HUDEP-2 (cell line): ENCODE data around the gene MLPH.

Experiments
- DNase-seq, 76 experiments: peaks; one replicate each; lab custom pipeline; 2025; ENCODE audit not compliant: unreplicated experiment in 76 of 76; lab: John Stamatoyannopoulos, UW

Gene MLPH

DNA sequence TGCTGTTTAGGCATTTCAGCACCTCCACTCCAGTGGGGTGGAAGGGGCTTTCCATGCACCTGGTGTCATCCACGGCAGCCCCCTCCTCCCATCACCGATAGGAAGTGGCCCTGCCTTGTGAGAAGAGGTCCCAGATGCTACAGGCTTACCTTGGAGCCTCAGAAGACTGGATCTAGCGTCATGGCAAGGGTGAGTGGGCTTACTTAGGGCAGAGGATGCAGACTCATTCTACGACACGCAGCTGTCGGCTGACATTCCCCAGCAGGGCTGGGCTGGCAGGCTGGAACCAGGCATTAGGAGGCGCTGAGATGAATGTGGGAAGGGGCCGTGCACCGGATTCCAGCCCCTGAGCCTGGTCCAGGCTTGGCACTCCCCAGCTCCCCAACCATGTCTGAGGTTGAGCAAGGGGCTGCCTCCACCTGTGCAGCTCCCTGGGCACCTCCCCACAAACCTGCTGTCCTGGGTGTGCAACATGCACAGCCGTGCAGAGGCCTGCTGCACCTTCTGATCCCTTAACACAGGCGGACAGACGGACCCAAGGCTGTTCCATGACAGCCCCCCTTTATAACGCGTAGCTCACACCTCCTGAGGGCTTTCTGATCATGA lies 77.6 kb downstream of the MLPH start:
- DNase-seq, result no peak

DNA sequence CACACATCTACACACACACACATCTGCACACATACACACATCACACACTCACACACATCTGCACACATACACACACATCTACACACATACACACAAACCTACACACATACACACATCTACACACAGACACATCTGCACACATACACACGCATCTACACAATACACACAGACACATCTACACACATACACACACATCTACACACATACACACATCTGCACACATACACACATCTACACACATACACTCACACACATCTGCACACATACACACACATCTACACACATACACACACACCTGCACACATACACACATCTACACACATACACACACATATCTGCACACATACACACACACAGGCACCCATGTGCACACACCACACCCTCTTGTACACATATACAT lies 78.9 kb downstream of the MLPH start:
- no peak for DNase-seq

DNA sequence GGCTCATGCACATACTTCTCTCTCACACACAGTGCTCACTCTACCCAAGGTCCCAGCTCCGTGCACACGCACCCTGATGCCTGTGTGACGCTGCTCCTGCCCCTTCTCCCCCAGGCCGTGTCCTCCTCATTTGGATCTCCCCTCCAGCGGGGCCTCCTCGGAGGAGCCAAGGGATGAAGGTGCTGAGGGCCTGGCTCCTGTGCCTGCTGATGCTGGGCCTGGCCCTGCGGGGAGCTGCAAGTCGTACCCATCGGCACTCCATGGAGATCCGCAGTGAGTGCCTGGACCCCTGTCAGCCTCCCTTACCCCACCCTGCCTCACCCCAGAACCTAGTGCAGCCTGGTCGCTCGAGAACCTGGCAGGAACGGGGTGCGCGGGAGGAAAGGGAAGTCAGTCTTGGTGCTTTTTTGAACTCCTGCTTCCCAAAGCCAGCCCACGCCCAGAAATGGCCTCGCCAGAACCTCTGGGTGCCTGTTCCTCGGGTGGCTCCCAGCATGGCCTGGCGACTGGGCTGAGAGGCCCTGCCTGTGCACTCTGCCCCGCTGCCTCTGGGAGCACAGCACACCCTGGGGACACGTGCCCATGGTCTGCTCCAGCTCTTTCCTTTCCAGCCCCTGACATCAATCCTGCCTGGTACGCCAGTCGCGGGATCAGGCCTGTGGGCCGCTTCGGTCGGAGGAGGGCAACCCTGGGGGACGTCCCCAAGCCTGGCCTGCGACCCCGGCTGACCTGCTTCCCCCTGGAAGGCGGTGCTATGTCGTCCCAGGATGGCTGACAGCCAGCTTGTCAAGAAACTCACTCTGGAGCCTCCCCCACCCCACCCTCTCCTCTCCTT lies 79.6 kb downstream of the MLPH start, which contains the start of gene PRLH:
TSS of gene PRLH (plus strand) at position 174 of the 835 bp plus-strand sequence. CDS start at position 174, 0 bp downstream.
- no peak for DNase-seq

DNA sequence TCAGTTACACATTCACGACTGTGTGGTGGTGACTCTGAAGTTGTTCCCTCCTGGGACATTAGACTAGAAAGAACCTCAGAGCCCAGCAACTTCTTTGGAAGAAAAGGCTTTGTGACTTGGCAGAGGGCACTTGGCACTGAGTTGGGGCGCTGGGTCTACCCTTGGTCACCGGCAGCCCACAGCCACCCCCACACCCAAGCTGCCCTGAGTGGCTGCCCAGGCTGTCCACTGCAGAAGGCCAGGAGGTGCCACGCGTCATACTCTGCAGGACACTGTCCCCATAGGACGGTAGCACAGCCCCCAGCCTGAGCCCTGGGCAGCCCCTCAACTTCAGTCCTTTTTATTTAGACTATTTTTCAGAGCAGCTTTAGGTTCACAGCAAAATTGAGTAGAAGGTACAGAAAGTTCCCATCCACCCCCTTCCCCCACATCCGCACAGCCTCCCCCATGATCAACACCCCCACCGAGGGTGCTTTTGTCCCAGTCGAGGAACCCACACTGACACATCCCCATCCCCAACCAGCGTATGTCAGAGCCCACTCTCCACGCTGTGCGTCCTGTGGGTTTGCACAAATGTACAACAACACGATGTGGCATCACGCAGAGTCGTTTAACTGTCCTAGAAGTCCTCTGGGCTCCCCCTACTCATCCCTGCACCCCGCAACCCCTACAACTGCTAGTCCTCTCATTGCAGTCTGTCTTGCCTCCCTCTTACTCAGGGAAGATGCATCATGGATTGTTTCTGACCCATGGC lies 80.4 kb downstream of the MLPH start:
- no peak for DNase-seq

DNA sequence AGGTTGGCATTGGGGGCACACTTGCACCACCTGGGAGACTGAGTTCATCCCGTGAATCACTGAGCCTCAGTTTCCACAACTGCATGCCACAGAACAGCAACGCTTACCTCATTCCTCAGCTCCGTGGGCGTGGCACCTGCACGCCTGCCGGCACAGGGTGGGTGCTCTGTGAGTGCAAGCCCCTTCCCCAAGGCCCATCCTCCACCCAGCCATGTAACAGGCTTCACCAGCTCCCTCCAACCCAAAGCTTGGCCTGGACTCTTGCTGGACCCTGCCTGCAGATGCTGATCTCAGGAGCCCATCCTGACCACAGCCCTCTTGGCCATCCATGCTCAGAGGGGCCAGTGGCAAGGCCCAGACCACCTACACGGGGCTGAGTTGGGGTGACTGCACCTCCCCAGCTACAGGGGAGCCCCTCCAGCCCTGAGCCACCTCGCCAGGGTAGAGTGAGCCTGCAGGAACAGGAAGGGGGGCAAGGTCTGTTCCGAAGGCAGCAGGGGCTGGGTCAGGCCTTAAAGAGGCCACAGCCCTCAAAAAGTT lies 81.1 kb downstream of the MLPH start:
- DNase-seq, result no peak

DNA sequence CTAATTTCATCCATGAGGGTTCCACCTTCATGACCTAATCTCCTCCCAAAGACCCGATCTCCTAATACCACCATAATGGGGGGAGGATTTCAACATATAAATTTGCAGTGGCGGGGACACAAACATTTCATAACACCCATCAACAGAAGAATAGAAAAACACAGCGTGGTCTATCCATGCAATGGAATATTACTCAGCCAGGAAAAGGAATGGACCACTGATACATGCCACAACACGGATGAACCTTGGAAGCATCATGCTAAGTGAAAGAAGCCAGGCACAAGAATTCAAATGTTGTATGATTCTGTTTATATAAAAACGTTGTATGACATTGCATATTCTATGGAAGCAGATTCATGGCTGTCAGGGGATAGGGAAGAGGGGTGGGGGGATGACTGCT lies 82.0 kb downstream of the MLPH start:
- no peak for DNase-seq

DNA sequence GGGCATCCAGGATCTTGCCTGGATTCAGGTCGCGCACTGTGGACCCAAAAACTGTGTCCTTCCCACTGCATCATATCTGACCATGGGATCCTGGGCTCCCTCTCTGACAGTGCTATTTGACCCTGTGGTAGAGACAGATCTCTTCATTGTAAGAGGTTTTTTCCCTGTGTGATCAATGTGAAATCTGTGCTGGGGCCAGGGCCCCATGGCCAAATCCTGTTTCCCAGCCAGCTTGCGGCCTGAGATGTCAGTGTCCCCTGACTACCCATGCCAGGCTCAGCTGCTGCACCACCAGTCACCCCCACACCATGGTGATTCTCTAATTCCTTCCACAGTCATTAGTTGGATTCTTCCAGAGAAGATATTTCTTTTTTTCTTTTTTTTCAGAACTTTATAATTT lies 82.8 kb downstream of the MLPH start:
- no peak for DNase-seq

DNA sequence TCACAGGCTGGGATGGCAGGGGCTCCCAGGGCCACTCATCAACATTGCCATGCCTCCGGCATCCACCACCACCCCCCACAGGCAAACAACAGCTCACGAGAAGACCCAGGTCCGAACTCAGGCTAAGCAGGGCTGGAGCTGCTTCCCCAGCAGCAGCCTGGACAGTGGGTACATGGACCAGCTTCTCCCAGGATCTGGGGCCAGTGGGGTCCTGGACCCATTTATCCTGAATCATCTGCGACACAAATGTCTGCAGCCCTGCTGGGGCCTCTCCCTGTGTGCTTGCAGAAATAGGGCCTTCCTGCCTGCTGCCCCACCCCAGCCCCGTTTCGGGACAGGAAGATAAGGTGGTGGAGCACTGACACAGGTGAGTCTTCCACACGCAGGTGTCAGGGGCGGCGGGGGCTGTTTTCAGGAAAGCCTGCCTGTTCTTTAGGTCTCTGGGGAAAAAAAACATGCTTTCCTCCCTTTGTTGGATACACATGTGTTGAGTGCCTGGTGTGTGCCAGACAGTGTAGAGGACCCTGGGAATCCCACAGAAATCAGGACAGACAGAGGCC lies 83.8 kb downstream of the MLPH start:
- DNase-seq, result no peak

DNA sequence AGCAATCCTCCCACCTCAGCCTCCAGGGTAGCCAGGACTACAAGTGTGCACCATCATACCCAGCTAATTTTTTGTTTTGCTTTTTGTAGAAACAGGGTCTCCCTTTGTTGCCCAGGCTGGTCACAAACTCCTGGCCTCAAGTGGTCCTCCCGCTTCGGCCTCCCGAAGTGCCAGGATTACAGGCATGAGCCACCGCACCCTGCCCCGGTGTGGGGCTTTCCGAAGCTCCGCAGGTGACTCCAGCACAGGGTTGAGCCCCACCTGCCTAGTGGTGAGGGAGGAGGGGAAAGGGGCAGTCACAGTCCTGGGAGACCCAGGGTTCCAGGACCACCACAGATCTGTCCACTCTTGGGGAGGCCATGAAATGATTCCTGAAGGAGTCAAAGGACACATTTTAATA lies 84.5 kb downstream of the MLPH start:
- DNase-seq, result no peak

DNA sequence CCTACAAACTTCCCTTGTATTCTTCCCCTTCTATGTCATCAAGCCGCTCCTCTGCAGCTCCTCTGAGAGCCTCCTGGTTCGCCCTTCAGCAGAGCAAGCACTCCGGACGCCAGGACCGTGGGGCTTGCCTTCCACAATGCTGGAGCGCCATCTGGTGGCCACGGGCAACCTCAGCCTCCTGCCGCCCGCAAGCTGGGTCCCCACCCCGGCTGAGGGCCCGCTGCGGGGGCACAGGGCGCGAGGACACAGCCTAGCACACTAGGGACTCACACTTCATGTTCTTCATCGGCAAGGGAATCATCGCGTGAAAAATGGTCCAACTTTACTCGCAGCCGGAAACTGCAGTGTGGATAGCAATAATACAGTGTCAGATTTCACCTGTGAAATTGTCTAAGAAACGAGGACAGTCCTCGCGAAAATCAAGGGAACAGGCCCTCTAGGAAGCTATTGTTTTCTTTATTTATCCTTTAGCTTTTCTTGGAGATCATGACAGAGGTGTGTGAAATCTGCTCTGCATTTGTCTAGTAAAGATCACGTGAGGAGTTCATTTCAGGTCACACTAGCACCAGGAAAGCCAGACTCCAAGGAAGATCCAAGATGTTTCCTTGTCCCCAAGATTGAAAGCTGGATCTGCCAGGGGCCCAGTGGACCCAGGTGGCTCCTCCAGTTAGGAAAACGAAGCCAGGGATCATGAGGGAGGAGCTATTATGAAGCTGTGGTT lies 85.1 kb downstream of the MLPH start:
- peak in 75 of 76 experiments; percentile 4 to 86 (median 65) for DNase-seq

DNA sequence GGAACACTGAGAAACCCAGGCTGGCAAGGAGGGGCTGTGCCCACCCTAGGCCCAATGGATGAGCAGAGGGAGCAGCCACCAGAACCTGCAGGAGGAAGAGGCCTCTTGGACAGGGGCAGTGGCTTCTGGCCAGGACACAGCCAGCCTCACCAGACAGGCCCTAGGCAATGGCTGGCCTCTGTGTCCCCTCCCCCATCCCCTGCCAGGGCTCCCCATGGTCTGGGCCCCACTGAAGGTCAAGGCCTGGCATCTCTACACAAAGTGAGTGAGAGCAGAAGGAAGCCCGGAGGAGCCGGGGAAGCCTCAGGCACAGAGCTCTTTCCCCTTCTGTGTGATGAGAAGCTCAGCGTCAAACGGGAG lies 85.7 kb downstream of the MLPH start:
- no peak for DNase-seq

DNA sequence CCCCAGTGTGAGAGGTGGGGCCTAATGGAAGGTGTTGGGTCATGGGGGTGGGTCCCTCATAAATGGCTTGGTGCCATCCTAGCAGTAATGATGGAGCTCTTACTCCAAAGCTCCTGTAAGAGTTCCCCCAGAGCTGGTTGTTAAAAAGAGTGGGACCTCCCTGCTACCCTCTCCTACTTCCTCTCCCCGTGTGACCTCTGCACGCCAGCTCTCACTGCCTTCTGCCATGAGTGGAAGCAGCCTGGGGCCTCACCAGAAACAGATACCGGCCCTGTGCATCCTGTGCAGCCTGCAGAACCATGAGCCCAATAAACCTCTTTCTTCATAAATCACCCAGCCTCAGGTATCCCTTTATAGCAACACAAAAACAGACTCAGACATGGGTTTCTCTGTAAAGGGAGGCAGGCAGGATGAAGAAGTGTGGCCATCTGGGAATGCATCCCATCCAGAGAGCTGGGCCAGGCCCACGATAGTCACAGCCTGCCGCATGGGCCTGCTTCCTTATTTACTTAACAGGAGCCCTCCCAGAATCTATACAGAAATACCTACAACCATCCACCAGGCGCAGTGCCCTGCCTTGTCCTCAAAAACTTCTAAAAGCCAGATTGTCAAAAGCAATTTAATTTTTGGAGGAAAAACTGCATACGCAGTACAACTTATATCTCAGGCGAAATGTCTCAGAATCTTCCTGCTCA lies 86.8 kb downstream of the MLPH start:
- DNase-seq, result no peak

DNA sequence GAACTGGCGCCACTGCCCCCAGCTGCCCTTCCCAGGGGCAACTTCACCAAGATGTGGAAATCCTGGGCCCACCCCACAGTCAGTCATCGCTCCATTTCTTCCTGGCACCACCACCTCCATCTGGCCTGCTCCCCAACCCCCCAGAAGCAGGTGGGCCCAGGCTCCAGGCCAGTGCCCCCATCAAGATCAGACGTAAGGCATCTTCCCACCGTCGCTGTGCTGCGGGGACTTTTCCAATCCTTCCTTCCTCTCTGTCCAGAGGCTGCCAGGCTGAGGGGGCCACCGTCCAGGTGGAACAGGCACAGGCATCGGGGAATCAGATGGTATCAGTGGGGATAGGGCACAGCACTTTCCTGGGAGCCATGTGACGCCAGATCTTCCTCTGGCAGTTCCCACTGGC lies 87.4 kb downstream of the MLPH start:
- DNase-seq, result no peak

DNA sequence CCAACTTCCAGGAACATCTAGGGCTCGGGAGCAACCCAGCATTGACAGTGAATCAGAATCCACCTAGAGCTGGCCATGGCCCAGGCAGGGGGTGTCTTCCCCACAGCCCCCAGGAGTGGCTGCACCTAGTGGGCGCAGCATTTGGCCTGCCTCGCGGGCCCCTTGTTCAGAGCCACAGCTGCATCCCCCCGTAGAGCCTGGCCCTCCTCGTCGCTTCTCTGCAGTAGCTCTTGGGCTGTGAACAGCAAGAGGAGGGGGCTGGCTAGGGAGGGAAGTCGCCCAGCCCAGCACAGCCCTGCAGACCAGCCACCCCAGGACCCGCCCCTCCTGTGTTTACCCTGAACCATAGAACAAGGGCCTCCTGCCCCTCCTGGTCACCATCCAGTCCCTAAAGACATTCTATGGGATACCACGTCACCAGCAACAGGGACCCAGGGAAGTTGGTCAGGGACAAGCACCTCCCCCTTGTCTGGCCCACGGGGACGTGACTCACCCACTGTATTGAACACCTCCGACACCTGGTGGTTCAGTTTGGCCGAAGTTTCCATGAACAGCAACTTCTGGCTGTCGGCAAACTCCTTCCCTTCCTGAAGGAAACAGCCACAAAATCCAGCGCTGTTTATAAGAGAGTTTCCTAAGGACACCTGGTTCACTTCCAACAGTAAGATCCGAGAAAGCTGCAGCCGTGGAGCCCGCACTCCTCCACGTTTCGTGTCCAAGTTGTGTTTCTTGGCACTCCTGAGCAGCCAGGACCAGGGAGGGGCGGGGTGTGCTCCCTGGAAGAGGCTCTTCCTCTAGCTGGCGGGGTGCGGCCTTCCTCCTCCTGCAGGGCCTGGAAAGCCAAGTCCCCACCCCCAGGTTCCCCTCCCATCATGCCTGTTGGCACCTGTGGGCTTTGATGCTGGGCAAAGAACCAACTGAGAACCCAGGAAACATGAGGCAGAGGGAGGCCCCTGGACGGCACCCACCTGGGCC lies 88.1 kb downstream of the MLPH start:
- DNase-seq, result no peak

DNA sequence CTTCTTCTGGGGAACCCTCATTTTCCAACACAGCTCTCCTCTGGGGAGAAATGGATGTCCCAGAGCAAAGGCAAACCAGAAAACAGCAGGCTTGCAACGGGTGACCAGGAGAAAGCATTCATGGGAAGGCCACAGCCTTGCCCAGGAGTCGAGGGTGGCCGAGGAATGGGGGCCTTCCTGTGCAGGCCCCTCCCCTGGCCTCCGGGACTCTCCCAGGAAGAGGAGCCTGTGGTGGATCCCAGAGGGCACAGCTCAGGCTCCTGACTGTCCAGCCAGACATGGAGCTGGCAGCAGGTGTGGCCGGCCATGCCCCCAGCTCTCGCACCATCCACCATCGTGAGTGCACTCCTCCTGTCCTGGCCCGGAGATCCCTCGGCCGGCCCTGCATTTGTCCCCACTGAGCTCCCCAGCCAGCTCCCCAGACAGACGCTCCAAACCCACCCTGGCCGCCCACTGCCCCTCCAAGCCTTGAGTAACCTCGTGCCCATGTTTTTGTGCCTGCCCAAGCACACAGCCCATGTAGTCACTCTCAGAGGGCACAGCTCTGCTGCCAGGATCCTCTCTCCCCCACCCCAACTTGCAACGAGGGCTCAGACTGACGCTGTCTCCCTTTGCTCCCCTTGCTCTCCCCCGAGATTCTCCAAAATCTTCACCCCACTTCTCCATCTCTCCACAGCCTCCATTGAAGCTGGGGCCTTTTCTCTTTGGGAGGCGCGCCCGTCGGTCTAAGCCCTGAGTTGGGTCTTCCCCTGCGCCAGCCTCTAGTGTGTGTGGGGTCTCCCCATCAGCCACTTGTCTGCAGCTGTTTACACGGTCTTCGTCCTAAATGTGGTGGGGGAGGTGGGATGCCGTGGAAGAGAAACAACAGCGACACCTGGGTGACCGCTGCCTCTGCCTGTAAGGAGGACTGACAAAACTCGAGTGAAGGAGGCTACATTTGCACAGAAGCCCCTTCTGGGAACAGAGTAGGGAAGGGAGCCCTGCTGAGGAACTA lies 89.1 kb downstream of the MLPH start:
- DNase-seq, result no peak

DNA sequence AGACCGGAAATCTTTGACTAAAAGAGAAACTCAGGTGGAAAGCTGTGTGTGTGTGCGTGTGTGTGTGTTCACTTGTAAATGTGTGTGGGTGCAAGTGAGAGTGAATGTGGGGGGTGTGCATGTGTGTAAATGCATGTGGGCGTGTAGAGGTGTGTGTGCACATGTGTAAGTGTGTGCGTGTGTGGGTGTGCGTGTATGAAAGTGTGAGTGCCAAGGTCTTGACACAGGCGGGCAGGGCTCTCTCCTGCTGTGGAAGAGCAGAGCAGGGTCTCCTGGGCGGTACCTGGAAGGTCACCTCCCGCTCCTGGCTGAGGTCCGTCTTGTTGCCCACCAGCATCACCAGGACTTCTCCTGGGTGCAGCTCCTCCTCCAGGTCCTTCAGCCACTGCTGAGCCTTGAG lies 89.9 kb downstream of the MLPH start:
- DNase-seq, result no peak

DNA sequence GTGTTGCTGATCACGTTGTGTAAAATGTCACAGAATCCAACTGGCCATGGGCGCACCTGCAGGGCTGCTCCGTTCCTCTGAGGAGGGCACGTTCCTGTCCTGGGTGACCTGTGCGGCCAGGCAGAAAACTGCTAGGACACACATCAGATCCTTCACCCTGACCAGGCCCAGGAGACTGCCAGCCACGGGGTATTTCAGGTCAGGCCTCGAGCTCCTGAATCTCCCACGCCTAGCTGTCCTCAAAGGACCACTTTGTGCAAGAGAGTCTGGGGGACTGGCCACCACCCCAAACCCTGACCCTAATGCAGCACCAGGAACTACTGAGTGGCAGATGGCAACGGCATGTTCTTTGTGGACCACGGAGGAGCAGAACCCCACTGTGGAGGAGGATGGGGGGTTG lies 90.4 kb downstream of the MLPH start:
- DNase-seq, result no peak
